Neural crest cell (in vitro differentiated cells): ENCODE results near the gene MSL3B.

Experiments
- DNase-seq: peaks from one replicate; pipeline ENCODE4 v3.0.0; 2021; ENCODE audit warnings: low read depth, mixed read lengths, low spot score
- H3K27ac Mint-ChIP-seq: one replicate; pipeline ENCODE4 v1.8.0; 2021; ENCODE audit warnings: mild to moderate bottlenecking, mixed read lengths; ENCODE audit not compliant: unreplicated experiment
- H3K27me3 Mint-ChIP-seq: 2 replicates; pipeline ENCODE4 v1.8.0; 2021; ENCODE audit warnings: low read depth, mild to moderate bottlenecking, mixed read lengths
- H3K36me3 Mint-ChIP-seq: 2 replicates; pipeline ENCODE4 v1.8.0; 2021; ENCODE audit warnings: low read depth, mild to moderate bottlenecking, mixed read lengths
- H3K4me1 Mint-ChIP-seq: 2 replicates; pipeline ENCODE4 v1.8.0; 2021; ENCODE audit warnings: mixed read lengths
- H3K4me3 Mint-ChIP-seq: one replicate; pipeline ENCODE4 v1.8.0; 2021; ENCODE audit warnings: mild to moderate bottlenecking, mixed read lengths
- H3K9me3 Mint-ChIP-seq: 2 replicates; pipeline ENCODE4 v1.8.0; 2021; ENCODE audit warnings: mixed read lengths
- CTCF ChIP-seq: fragments of 200-600 bp; sonication (generic); conservative IDR thresholded peaks from 2 replicates; pipeline ENCODE4 v1.5.0; 2021; ENCODE audit warnings: antibody characterized with exemption, mild to moderate bottlenecking

Gene MSL3B

GRCh38 chr2:233832869-233833311 is 35.3 kb downstream of the MSL3B start:
- no peaks in the 10 kb centered on the region for H3K27me3 Mint-ChIP-seq
- peak overlapping the region; percentile 12 for H3K27ac Mint-ChIP-seq
- H3K4me1 Mint-ChIP-seq: peaks cover 14% of the 10 kb centered on the region
- peak; percentile 56 for TF ChIP-seq CTCF
- peak; percentile 41 for DNase-seq
- peaks cover 22% of the 10 kb centered on the region for H3K36me3 Mint-ChIP-seq
- H3K4me3 Mint-ChIP-seq: peak overlapping the region; percentile 47
- H3K9me3 Mint-ChIP-seq: no peaks in the 10 kb centered on the region

GRCh38 chr2:233832414-233832813 is 35.8 kb downstream of the MSL3B start:
- no peaks in the 10 kb centered on the region for H3K9me3 Mint-ChIP-seq
- H3K4me3 Mint-ChIP-seq: peak overlapping the region; percentile 47
- peaks cover 13% of the 10 kb centered on the region for H3K4me1 Mint-ChIP-seq
- TF ChIP-seq CTCF: no peak
- no peak overlapping the region for H3K27ac Mint-ChIP-seq
- DNase-seq: no peak
- peaks cover 18% of the 10 kb centered on the region for H3K36me3 Mint-ChIP-seq
- H3K27me3 Mint-ChIP-seq: no peaks in the 10 kb centered on the region

GRCh38 chr2:233831861-233832260 is 36.3 kb downstream of the MSL3B start:
- H3K9me3 Mint-ChIP-seq: no peaks in the 10 kb centered on the region
- DNase-seq: no peak
- peak overlapping the region; percentile 4 for H3K4me3 Mint-ChIP-seq
- H3K36me3 Mint-ChIP-seq: peaks cover 14% of the 10 kb centered on the region
- no peak for TF ChIP-seq CTCF
- peaks cover 13% of the 10 kb centered on the region for H3K4me1 Mint-ChIP-seq
- no peak overlapping the region for H3K27ac Mint-ChIP-seq
- H3K27me3 Mint-ChIP-seq: no peaks in the 10 kb centered on the region

- H3K9me3 Mint-ChIP-seq: no peaks in the 10 kb centered on the region
- no peak overlapping the region for H3K27ac Mint-ChIP-seq
- TF ChIP-seq CTCF: no peak
- no peak for DNase-seq
- H3K4me1 Mint-ChIP-seq: peaks cover 13% of the 10 kb centered on the region
- H3K27me3 Mint-ChIP-seq: no peaks in the 10 kb centered on the region
- peaks cover 8% of the 10 kb centered on the region for H3K36me3 Mint-ChIP-seq
- H3K4me3 Mint-ChIP-seq: no peak overlapping the region
Measured at GRCh38 chr2:233831011-233831721, 37.0 kb downstream of the MSL3B start.

- Mint-ChIP-seq H3K9me3 (no peaks in the 10 kb centered on the region), H3K36me3 (peaks cover 6% of the 10 kb centered on the region), H3K27ac (no peak overlapping the region)
Measured at GRCh38 chr2:233830111-233830802, 37.9 kb downstream of the MSL3B start.

More at GRCh38 chr2:233830111-233830802, 37.9 kb downstream of the MSL3B start:
- H3K27me3 Mint-ChIP-seq: no peaks in the 10 kb centered on the region
- no peak for TF ChIP-seq CTCF
- no peak for DNase-seq
- no peak overlapping the region for H3K4me3 Mint-ChIP-seq
- H3K4me1 Mint-ChIP-seq: peaks cover 13% of the 10 kb centered on the region
